GM12878 (cell line): ENCODE results near the gene KREMEN2. TPM values are rescaled to one million over a fixed set of nuclear protein-coding genes. Genes with fewer than 3 reads are reported as not detected.

Experiments used
- ATAC-seq: fragments of 200-7000 bp; cut with Tn5 transposase; 3 replicates; pipeline ENCODE4 v1.9.1; 2020; ENCODE audit warnings: mild to moderate bottlenecking, moderate library complexity
- BruUV-seq: library from RNA; stranded (reverse); fragments of 400-500 nt; replicated peaks from 2 replicates; lab custom pipeline; 2021; lab: Mats Ljungman, UMichigan
- CTCF ChIA-PET: fragments of 300-600 bp; sonication (Branson Sonifier 250); formaldehyde crosslinking; extraction: SDS; loops from one replicate; lab custom pipeline; 2021; ENCODE audit warnings: inconsistent platforms; lab: Yijun Ruan, JAX
- POLR2A ChIA-PET: fragments of 350-600 bp; formaldehyde crosslinking; extraction: SDS; loops from one replicate; lab custom pipeline; 2021; ENCODE audit warnings: inconsistent platforms; lab: Charles Lee
- RAD21 ChIA-PET: fragments of 300-600 bp; sonication (Branson Sonifier 250); formaldehyde crosslinking; loops from one replicate; lab custom pipeline; 2023; ENCODE audit warnings: antibody characterized with exemption; ENCODE audit not compliant: unreplicated experiment; lab: Charles Lee
- SMC1A ChIA-PET: fragments of 300-600 bp; sonication (Branson Sonifier 250); formaldehyde crosslinking; loops from one replicate; lab custom pipeline; 2023; ENCODE audit not compliant: unreplicated experiment, uncharacterized antibody; lab: Charles Lee
- DNase-seq: peaks from one replicate; pipeline ENCODE4 v3.0.0-alpha.2; 2011; ENCODE audit warnings: low read depth, low spot score
- FAIRE-seq: peaks from 3 replicates; lab custom pipeline; 2011; peaks lifted over from hg19 to GRCh38; lab: Jason Lieb, UNC
- H2AFZ ChIP-seq: 2 replicates; pipeline ENCODE4 v1.6.0; 2011; ENCODE audit warnings: low read depth, low read length, control low read depth; ENCODE audit not compliant: control insufficient read depth
- H3K27ac ChIP-seq: 2 replicates; pipeline ENCODE4 v1.5.1; 2011; ENCODE audit warnings: control low read depth; ENCODE audit not compliant: control insufficient read depth, insufficient read depth
- H3K27me3 ChIP-seq, 2 experiments: replicated peaks in 1 of 2; 2 replicates each; pipeline versions ENCODE4 v1.6.0 to v1.6.1; 2011; ENCODE audit warnings: low read length in 1 of 2; ENCODE audit not compliant: control insufficient read depth in 2 of 2, insufficient read depth in 2 of 2
- H3K36me3 ChIP-seq, 2 experiments: 2 replicates each; pipeline ENCODE4 v1.5.1; 2011; ENCODE audit warnings: low read length in 1 of 2; ENCODE audit not compliant: control insufficient read depth in 2 of 2, insufficient read depth in 2 of 2
- H3K4me1 ChIP-seq: 2 replicates; pipeline ENCODE4 v1.6.1; 2011; ENCODE audit warnings: mild to moderate bottlenecking, low read length, moderate library complexity, mixed read lengths; ENCODE audit not compliant: control insufficient read depth, insufficient read depth
- H3K4me2 ChIP-seq: 2 replicates; pipeline ENCODE4 v1.6.0; 2011; ENCODE audit warnings: control low read depth; ENCODE audit not compliant: control insufficient read depth, insufficient read depth
- H3K4me3 ChIP-seq: fragments of 200-600 bp; sonication (generic); 2 replicates; pipeline ENCODE4 v1.5.1; 2016
- H3K79me2 ChIP-seq: 2 replicates; pipeline ENCODE4 v1.6.0; 2011; ENCODE audit warnings: low read length; ENCODE audit not compliant: control insufficient read depth, insufficient read depth
- H3K9ac ChIP-seq: 2 replicates; pipeline ENCODE4 v1.8.0; 2011; ENCODE audit warnings: low read length, control low read depth, mixed read lengths; ENCODE audit not compliant: control insufficient read depth, insufficient read depth
- H3K9me3 ChIP-seq: replicated peaks from 3 replicates; pipeline ENCODE4 v1.5.1; 2011; ENCODE audit warnings: mild to moderate bottlenecking, low read length; ENCODE audit not compliant: control insufficient read depth, insufficient read depth
- H4K20me1 ChIP-seq: 2 replicates; pipeline ENCODE4 v1.6.0; 2011; ENCODE audit not compliant: control insufficient read depth, insufficient read depth
- E2F8 ChIP-seq: fragments of 450-650 bp; IDR thresholded peaks from 2 replicates; pipeline ENCODE4 v1.6.1; 2018; ENCODE audit warnings: mild to moderate bottlenecking, low read depth, moderate library complexity; ENCODE audit not compliant: partially characterized antibody
- PBX3 ChIP-seq: IDR thresholded peaks from 2 replicates; pipeline ENCODE4 v1.6.1; 2011; ENCODE audit warnings: mild to moderate bottlenecking, low read depth, low read length, moderate library complexity; ENCODE audit not compliant: insufficient replicate concordance
- PKNOX1 ChIP-seq: fragments of 450-650 bp; IDR thresholded peaks from 2 replicates; pipeline ENCODE4 v1.6.1; 2016; ENCODE audit warnings: mild to moderate bottlenecking
- TAF1 ChIP-seq: IDR thresholded peaks from 2 replicates; pipeline ENCODE4 v1.6.1; 2011; ENCODE audit warnings: mild to moderate bottlenecking, low read depth, low read length, borderline replicate concordance
- ZSCAN29 ChIP-seq: fragments of 450-650 bp; IDR thresholded peaks from 2 replicates; pipeline ENCODE4 v1.6.1; 2017; ENCODE audit warnings: mild to moderate bottlenecking, moderate library complexity
- WGBS: methylation state at CpG from one replicate; pipeline ENCODE4 v1.1.6; 2016; ENCODE audit warnings: low lambda C conversion rate; ENCODE audit not compliant: insufficient replicate concordance, insufficient coverage; ENCODE audit errors: missing lambda C conversion rate; 5-methylcytosine and 5-hydroxymethylcytosine counted together
- in situ Hi-C: fragments of 300-500 bp; cut with MboI; formaldehyde crosslinking; loops from 9 replicates; pipeline ENCODE4 v1.14.3; 2018; ENCODE audit warnings: mixed read lengths
- intact Hi-C: fragments of 100-400 bp; cut with micrococcal nuclease; formaldehyde crosslinking; loops from one replicate; pipeline ENCODE4 v1.14.2; 2022; ENCODE audit not compliant: unreplicated experiment
- polyA plus RNA-seq, 11 experiments: library from polyadenylated mRNA; depleted of rRNA in 4 of 11; unstranded in 6 of 11; stranded (reverse) in 5 of 11; fragments of >200 nt; fragmentation: Nextera tagmentation in 4 of 11; fragmentation: Illumina TruSeq in 1 of 11; extraction: Ambion mirVana in 4 of 11; extraction: Trizol in 1 of 11; gene quantifications; 1 replicate in 1 of 11; 2 replicates in 10 of 11; pipeline versions ENCODE4 v1.2.1 to v1.2.3, GENCODE V29; 2011 to 2016; ENCODE audit warnings: inconsistent platforms in 2 of 11, missing spikeins in 2 of 11, low read depth in 1 of 11
- total RNA-seq, 4 experiments: library from RNA; depleted of rRNA in 3 of 4; stranded (reverse); fragments of >200 nt in 3 of 4; fragmentation: Illumina TruSeq in 1 of 4; extraction: Trizol in 1 of 4; gene quantifications; 2 replicates each; pipeline versions ENCODE4 v1.2.1 to v1.2.3, GENCODE V29; 2013 to 2021
- TF ChIP-seq, protein P1 (sequence below), 3 experiments: IDR thresholded peaks in 2 of 3; conservative IDR thresholded peaks in 1 of 3; 2 replicates each; pipeline ENCODE4 v1.5.1; 2011; ENCODE audit warnings: low read depth in 3 of 3, low read length in 3 of 3, mild to moderate bottlenecking in 3 of 3, control low read depth in 2 of 3, moderate library complexity in 2 of 3, inconsistent platforms in 1 of 3, mixed read lengths in 1 of 3; ENCODE audit not compliant: control insufficient read depth in 2 of 3, insufficient read depth in 1 of 3; ENCODE audit errors: extremely low read depth in 1 of 3

Gene KREMEN2
- total and polyA plus RNA-seq, 10 of the 15 experiments (the other 5 are each of a cell fraction or from before 2014, with no cell fraction given): 0.06 to 3.7 (median 0.83) TPM; not detected in 2

DNA sequence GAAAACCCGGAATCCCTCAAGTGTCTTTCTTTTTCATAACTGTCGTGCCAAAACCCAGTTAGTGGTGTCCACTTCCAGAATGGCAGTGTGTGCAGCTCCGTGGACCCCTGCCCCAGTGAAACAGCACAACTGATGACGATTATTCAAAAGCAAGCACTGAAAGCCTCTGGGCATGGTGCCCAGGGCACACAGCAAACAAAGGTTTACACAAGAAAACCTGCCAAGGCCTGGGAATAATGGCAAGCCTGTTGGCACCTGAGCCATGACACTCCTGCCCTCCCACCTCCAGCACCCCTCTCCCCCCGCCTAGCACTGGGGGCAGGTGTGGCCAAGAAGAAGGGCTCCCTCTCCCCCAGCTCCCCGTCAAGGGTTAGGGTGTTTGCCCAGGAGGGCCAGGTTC is 13.4 kb downstream of the KREMEN2 start (continued):
- TF ChIP-seq, protein P1, sequence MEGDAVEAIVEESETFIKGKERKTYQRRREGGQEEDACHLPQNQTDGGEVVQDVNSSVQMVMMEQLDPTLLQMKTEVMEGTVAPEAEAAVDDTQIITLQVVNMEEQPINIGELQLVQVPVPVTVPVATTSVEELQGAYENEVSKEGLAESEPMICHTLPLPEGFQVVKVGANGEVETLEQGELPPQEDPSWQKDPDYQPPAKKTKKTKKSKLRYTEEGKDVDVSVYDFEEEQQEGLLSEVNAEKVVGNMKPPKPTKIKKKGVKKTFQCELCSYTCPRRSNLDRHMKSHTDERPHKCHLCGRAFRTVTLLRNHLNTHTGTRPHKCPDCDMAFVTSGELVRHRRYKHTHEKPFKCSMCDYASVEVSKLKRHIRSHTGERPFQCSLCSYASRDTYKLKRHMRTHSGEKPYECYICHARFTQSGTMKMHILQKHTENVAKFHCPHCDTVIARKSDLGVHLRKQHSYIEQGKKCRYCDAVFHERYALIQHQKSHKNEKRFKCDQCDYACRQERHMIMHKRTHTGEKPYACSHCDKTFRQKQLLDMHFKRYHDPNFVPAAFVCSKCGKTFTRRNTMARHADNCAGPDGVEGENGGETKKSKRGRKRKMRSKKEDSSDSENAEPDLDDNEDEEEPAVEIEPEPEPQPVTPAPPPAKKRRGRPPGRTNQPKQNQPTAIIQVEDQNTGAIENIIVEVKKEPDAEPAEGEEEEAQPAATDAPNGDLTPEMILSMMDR (IDR thresholded peaks at IDR 0.05 in 2 of 3, conservative IDR thresholded peaks at IDR 0.05 in 1 of 3; ENCODE audit: control insufficient read depth in 2 of 3, extremely low read depth in 1 of 3, insufficient read depth in 1 of 3, low read depth in 3 of 3, low read length in 3 of 3): no peak
- TF ChIP-seq ZSCAN29 (no peak), E2F8 (no peak)

GRCh38 chr16:2979669-2980226 is 15.7 kb downstream of the KREMEN2 start:
- H2AFZ ChIP-seq: peak overlapping the region; percentile 44
- no peaks in the 10 kb centered on the region for H3K9me3 ChIP-seq
- FAIRE-seq (no peak), DNase-seq (no peak), ATAC-seq (peak; percentile 31)
- ChIA-PET RAD21 (interaction anchor here (1.0 to 2.4 kb wide), 2 partner anchors 10 to 24 kb away, joined by 4 to 6 read pairs; partner anchors contain the start of gene PAQR4), SMC1A (no interaction called here), POLR2A (interaction anchor here (0.6 to 2.9 kb wide), 4 partner anchors 10 to 69 kb away, joined by 3 to 18 read pairs (median 4); partner anchors contain the start of genes FLYWCH1 and PAQR4), CTCF (interaction anchor here (0.5 to 1.9 kb wide), 6 partner anchors 10 to 129 kb away, joined by 3 to 7 read pairs (median 5); partner anchors contain the start of gene KREMEN2)
- peaks cover 7% of the 10 kb centered on the region for H3K4me1 ChIP-seq
- peak overlapping the region; percentile 88 for H3K27ac ChIP-seq
- peak; percentile 60 for TF ChIP-seq PBX3
- peak; percentile 73 for TF ChIP-seq PKNOX1
- no peak for TF ChIP-seq TAF1
- H3K4me2 ChIP-seq: peak overlapping the region; percentile 88
- H3K27me3 ChIP-seq: no peaks in the 10 kb centered on the region
- TSS peak; percentile 64 for BruUV-seq
- peak overlapping the region; percentile 93 for H3K9ac ChIP-seq
- peaks cover 0 to 11% of the 10 kb centered on the region in 2 experiments; a peak in 3 of 4 replicates for H3K36me3 ChIP-seq
- under 1% methylated on average over 29 of the region's 43 CpGs for WGBS
- H4K20me1 ChIP-seq: no peaks in the 10 kb centered on the region
- peak overlapping the region; percentile 74 for H3K4me3 ChIP-seq
- intact Hi-C loops: loop anchor here (5.0 kb wide), 2 partner anchors 52 to 72 kb away; no protein-coding TSS in a partner anchor
- in situ Hi-C loops: no loop called here
- H3K79me2 ChIP-seq: peaks cover 11% of the 10 kb centered on the region
